Measurements from ENCODE around the gene TRAF1. TPM values are rescaled to one million over a fixed set of nuclear protein-coding genes. Genes with fewer than 3 reads are reported as not detected.

The TRAF1 gene
- total RNA-seq, 1 experiment from 2014 or later = 1.7 TPM

DNA sequence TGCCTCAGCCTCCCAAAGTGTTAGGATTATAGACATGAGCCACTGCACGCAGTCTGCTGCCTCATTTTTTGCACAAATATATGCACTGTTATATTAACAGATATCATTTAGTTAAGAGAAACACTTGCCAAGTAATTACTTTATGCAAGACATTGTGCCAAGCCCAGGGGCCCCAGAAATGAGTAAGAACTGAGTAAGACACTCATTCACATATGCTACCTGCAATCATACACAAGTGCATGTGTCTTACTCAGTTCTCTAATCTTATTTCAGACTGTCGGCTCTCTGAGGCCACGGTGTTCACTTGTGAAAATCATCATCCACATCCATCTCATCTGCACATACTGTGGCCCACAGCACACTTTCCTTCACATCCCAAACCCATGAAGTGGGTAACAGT, 16.0 kb downstream of the TRAF1 start:
- Histone ChIP-seq H3K79me2 (ENCODE audit: insufficient read depth, low read length) (no peaks in the 10 kb centered on the region), H3K27ac (ENCODE audit: low read depth, low read length) (no peak overlapping the region), H4K20me1 (ENCODE audit: insufficient read depth) (no peaks in the 10 kb centered on the region), H3K9me3 (ENCODE audit: control insufficient read depth in 1 of 2, insufficient read depth in 1 of 2, low read depth in 1 of 2, low read length in 2 of 2) (no peaks in the 10 kb centered on the region), H3K4me2 (ENCODE audit: low read length) (no peak overlapping the region), H3K9ac (ENCODE audit: low read length) (no peak overlapping the region), H3K4me3 (replicated peaks in 1 of 2; ENCODE audit: low read depth in 1 of 2, low read length in 2 of 2) (no peak overlapping the region), H3K36me3 (ENCODE audit: control insufficient read depth in 1 of 2, insufficient read depth in 2 of 2, low read length in 2 of 2) (no peaks in the 10 kb centered on the region), H3K9me2 (ENCODE audit: insufficient read depth) (no peaks in the 10 kb centered on the region), H3K27me3 (ENCODE audit: insufficient read depth, low read length) (no peaks in the 10 kb centered on the region), H2AFZ (ENCODE audit: low read depth, low read length, poor library complexity, severe bottlenecking) (no peak overlapping the region), H3K4me1 (ENCODE audit: control insufficient read depth in 1 of 2, insufficient read depth in 2 of 2, low read length in 2 of 2) (peaks cover 6 to 14% of the 10 kb centered on the region in 2 experiments)
- DNase-seq (ENCODE audit: low read depth, low spot score) (no peak), ATAC-seq (no peak)
- ChIA-PET POLR2A (no interaction called here), CTCF (no interaction called here), RAD21 (ENCODE audit: low non-redundant PET in 1 of 2, low total read pairs in 2 of 2, uncharacterized antibody in 2 of 2, unreplicated experiment in 2 of 2) (no interaction called here)
- intact Hi-C loops (cut with micrococcal nuclease) = no loop called here
- no TSS peak for BruUV-seq (replicated peaks)
- no peak for TF ChIP-seq EZH2 (IDR thresholded peaks at IDR 0.05)

- Histone ChIP-seq H3K9ac (ENCODE audit: low read length) (no peak overlapping the region), H2AFZ (ENCODE audit: low read depth, low read length, poor library complexity, severe bottlenecking) (no peak overlapping the region), H3K4me1 (ENCODE audit: control insufficient read depth in 1 of 2, insufficient read depth in 2 of 2, low read length in 2 of 2) (peaks cover 6 to 14% of the 10 kb centered on the region in 2 experiments), H3K79me2 (ENCODE audit: insufficient read depth, low read length) (no peaks in the 10 kb centered on the region), H3K27me3 (ENCODE audit: insufficient read depth, low read length) (no peaks in the 10 kb centered on the region), H3K36me3 (ENCODE audit: control insufficient read depth in 1 of 2, insufficient read depth in 2 of 2, low read length in 2 of 2) (no peaks in the 10 kb centered on the region), H3K4me2 (ENCODE audit: low read length) (peak overlapping the region; percentile 32), H3K9me3 (ENCODE audit: control insufficient read depth in 1 of 2, insufficient read depth in 1 of 2, low read depth in 1 of 2, low read length in 2 of 2) (no peaks in the 10 kb centered on the region), H3K27ac (ENCODE audit: low read depth, low read length) (no peak overlapping the region), H3K4me3 (replicated peaks in 1 of 2; ENCODE audit: low read depth in 1 of 2, low read length in 2 of 2) (no peak overlapping the region), H3K9me2 (ENCODE audit: insufficient read depth) (no peaks in the 10 kb centered on the region), H4K20me1 (ENCODE audit: insufficient read depth) (no peaks in the 10 kb centered on the region)
- ATAC-seq (peak; percentile 63), DNase-seq (ENCODE audit: low read depth, low spot score) (no peak)
- no TSS peak for BruUV-seq (replicated peaks)
- POLR2A ChIA-PET = no interaction called here
- RAD21 ChIA-PET (ENCODE audit: low non-redundant PET in 1 of 2, low total read pairs in 2 of 2, uncharacterized antibody in 2 of 2, unreplicated experiment in 2 of 2) = no interaction called here
- TF ChIP-seq ZFX (IDR thresholded peaks at IDR 0.05) (no peak), MAX (IDR thresholded peaks at IDR 0.05) (peak; percentile 93), SP1 (IDR thresholded peaks at IDR 0.05; ENCODE audit: low read depth) (peak; percentile 27; the same call in 1 of the 2 replicates), FOSL1 (IDR thresholded peaks at IDR 0.05; ENCODE audit: low read depth) (peak; percentile 41), JUND (IDR thresholded peaks at IDR 0.05) (peak; percentile 54; the same call in 1 of the 2 replicates), CBX3 (IDR thresholded peaks at IDR 0.05; ENCODE audit: low read depth) (0 out of 2 replicates have a peak, but pooled peaks have one; percentile 43)
- TF ChIP-seq, protein P1, sequence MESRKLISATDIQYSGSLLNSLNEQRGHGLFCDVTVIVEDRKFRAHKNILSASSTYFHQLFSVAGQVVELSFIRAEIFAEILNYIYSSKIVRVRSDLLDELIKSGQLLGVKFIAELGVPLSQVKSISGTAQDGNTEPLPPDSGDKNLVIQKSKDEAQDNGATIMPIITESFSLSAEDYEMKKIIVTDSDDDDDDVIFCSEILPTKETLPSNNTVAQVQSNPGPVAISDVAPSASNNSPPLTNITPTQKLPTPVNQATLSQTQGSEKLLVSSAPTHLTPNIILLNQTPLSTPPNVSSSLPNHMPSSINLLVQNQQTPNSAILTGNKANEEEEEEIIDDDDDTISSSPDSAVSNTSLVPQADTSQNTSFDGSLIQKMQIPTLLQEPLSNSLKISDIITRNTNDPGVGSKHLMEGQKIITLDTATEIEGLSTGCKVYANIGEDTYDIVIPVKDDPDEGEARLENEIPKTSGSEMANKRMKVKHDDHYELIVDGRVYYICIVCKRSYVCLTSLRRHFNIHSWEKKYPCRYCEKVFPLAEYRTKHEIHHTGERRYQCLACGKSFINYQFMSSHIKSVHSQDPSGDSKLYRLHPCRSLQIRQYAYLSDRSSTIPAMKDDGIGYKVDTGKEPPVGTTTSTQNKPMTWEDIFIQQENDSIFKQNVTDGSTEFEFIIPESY (IDR thresholded peaks at IDR 0.05; ENCODE audit: extremely low read depth, insufficient replicate concordance, low read length) = no peak
- intact Hi-C loops (cut with micrococcal nuclease) = no loop called here
- CTCF ChIA-PET = no interaction called here
Observed at GRCh38 chr9:120909904-120910303, 16.7 kb downstream of the TRAF1 start.
